Psoas muscle (tissue), 8 donors: Measurements from ENCODE around the gene CORO2B. TPM values are rescaled to one million over a fixed set of nuclear protein-coding genes. Genes with fewer than 3 reads are reported as not detected.

ENCODE experiments used
- ATAC-seq, 4 donors: fragments of 200-7000 bp; cut with Tn5 transposase; one replicate each; pipeline ENCODE4 v1.9.1; 2020; ENCODE audit warnings: moderate library complexity in 3 of 4, mild to moderate bottlenecking in 2 of 4
- DNase-seq, 2 donors: peaks; one replicate each; pipeline ENCODE4 v3.0.0-alpha.2; 2020
- H3K27ac ChIP-seq: fragments of 200-600 bp; one replicate; pipeline ENCODE4 v1.8.0; 2022
- H3K27me3 ChIP-seq, 3 donors: fragments of 200-600 bp in 1 of 3; one replicate each; pipeline versions ENCODE4 v1.6.1 to v1.8.0; 2013 to 2022; ENCODE audit warnings: low read length in 2 of 3, mild to moderate bottlenecking in 2 of 3, moderate library complexity in 1 of 3; ENCODE audit not compliant: insufficient read depth in 3 of 3
- H3K36me3 ChIP-seq, 2 donors: fragments of 200-600 bp in 1 of 2; one replicate each; pipeline versions ENCODE4 v1.6.1 to v1.8.0; 2013 to 2022; ENCODE audit warnings: low read depth in 1 of 2, mild to moderate bottlenecking in 1 of 2, moderate library complexity in 1 of 2; ENCODE audit not compliant: insufficient read depth in 1 of 2
- H3K4me1 ChIP-seq: fragments of 200-600 bp; one replicate; pipeline ENCODE4 v1.8.0; 2022
- H3K4me3 ChIP-seq: fragments of 200-600 bp; one replicate; pipeline ENCODE4 v1.8.0; 2022; ENCODE audit warnings: mild to moderate bottlenecking
- H3K9me3 ChIP-seq: fragments of 200-600 bp; one replicate; pipeline ENCODE4 v1.8.0; 2022
- CTCF ChIP-seq: fragments of 200-600 bp; IDR thresholded peaks from one replicate; pipeline ENCODE4 v1.8.0; 2022; ENCODE audit warnings: antibody characterized with exemption
- WGBS, 3 donors: extraction: QIAGEN DNeasy Blood & Tissue Kit; methylation state at CpG; one replicate each; pipeline versions ENCODE4 v1.1.6 to v1.1.7; 2013; 5-methylcytosine and 5-hydroxymethylcytosine counted together
- intact Hi-C, 2 donors: fragments of 100-400 bp; cut with DNase I; formaldehyde crosslinking; loops; one replicate each; pipeline versions ENCODE4 v1.11.0 to v1.14.2; 2022
- polyA plus RNA-seq, 3 donors: library from polyadenylated mRNA; stranded (reverse); fragments of 200-250 nt; gene quantifications; one replicate each; pipeline ENCODE4 v1.2.3, GENCODE V29; 2013
- total RNA-seq, 4 donors: library from RNA; stranded (reverse); fragmentation: NEBNext Ultra II Directional in 2 of 4; extraction: Animal tissue kit (Norgen Biotek cat#: 25700) in 2 of 4; gene quantifications; one replicate each; pipeline versions ENCODE4 v1.2.1 to v1.2.4, GENCODE V29; 2021 to 2023
- donor health status: healthy with polysubstance abuse.
- donor health status: DM: no; HTN: no; CAD: no; lungs with moderate emphysema.
- donor health status: Bipolar disorder and iron deficiency.
- donor health status: healthy.
- donor health status: DM: yes; HTN: yes; CAD: no.
- donor health status: DM: no; HTN: no; CAD: no.
- donor health status: DM: no; HTN: no; CAD: no.
- donor health status: DM: yes; HTN: yes; CAD: no.

CORO2B gene
- total and polyA plus RNA-seq, 7 donors = 1.1 to 3.2 (median 2.0) TPM

DNA sequence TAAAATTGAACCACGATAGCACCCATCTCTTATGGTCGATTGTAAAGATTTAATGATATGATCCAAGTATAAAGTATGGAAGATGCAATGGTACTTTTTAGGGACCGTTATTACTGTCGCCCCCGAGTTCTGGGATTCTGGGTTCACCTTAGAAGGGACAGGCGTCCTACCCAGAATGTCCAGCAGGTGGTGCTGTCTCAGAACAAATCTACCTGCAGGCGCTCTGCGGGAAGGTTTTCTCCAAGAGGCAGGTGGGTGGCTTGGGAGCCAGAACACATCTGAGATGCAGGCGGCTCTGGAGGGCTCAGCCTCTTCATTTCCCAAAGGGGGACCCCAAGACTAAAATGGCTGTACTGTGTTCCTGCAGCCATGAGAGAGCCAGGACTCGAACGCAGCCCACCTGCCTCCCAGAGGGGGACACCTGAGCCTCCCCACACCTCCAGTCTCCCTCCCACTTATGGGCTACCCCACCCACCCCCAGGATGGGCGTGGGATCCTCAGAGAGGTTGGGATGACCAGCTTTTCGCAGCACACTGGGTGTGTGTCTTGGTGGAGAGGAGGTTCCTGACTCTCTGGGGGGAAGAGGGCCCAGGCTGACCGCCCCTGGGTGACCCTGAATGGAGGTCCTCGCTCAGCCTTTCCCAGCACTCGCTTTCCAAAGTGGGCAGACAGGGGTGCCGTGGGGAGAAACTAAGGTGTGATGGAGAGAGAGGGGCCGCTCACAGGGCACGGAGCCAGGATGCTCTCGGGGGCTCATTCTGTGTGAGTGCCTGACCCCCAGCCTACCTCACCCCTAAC is 28.1 kb upstream of the CORO2B start:
- intact Hi-C loops = loop anchor here (2.0 to 5.0 kb wide), 4 partner anchors 122 to 374 kb away; no protein-coding TSS in a partner anchor
- H3K4me3 ChIP-seq = no peak overlapping the region
- no peaks in the 10 kb centered on the region for H3K9me3 ChIP-seq
- DNase-seq (peak; percentile 63 to 80), ATAC-seq (peak in 3 of 4 donors; percentile 46 to 76 (median 58))
- 40 to 46% (median 44%) methylated on average over 20 of the region's 20 CpGs for WGBS, 3 donors
- H3K4me1 ChIP-seq = no peaks in the 10 kb centered on the region
- no peak overlapping the region for H3K27ac ChIP-seq
- peaks cover 0 to 5% (median 0%) of the 10 kb centered on the region in 3 donors for H3K27me3 ChIP-seq
- peak; percentile 95 for TF ChIP-seq CTCF
- H3K36me3 ChIP-seq = no peaks in the 10 kb centered on the region

GRCh38 chr15:68551296-68551635 is 27.5 kb upstream of the CORO2B start:
- WGBS, 3 donors = 81 to 89% (median 86%) methylated on average over 5 of the region's 5 CpGs
- intact Hi-C loops = loop anchor here (2.0 to 5.0 kb wide), 4 partner anchors 122 to 374 kb away; no protein-coding TSS in a partner anchor

DNA sequence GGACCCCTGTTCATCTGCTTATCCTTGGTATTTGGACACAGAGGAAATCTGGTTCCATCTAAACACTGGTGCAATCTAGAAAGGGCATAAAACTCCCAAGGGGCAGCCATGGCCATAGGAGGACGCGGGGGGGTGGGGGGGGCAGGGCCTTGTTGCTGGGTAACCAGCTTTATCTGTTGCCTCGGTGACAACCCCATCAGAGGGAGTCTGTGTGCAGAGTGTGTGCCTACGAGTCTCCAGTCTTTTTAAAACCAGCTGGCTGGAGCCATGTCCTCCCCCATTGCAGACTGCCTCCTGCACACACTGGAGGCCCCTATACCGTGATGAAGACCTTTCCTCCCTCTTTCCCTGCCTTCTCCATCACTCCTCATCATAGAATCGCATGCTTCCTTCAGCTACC is 26.4 kb upstream of the CORO2B start:
- Histone ChIP-seq H3K4me3 (no peak overlapping the region), H3K27me3 (peaks cover 0 to 5% (median 0%) of the 10 kb centered on the region in 3 donors), H3K4me1 (no peaks in the 10 kb centered on the region), H3K9me3 (no peaks in the 10 kb centered on the region), H3K36me3 (no peaks in the 10 kb centered on the region), H3K27ac (no peak overlapping the region)
- DNase-seq (no peak), ATAC-seq (no peak)
- intact Hi-C loops = loop anchor here in 1 of 2 donors (5.0 kb wide), 1 partner anchor 370 kb away; no protein-coding TSS in a partner anchor
- 59 to 62% (median 62%) methylated on average over 6 of the region's 6 CpGs for WGBS, 3 donors
- no peak for TF ChIP-seq CTCF

More at GRCh38 chr15:68551296-68551635, 27.5 kb upstream of the CORO2B start:
- no peaks in the 10 kb centered on the region for H3K9me3 ChIP-seq
- no peaks in the 10 kb centered on the region for H3K4me1 ChIP-seq
- H3K27ac ChIP-seq = no peak overlapping the region
- H3K36me3 ChIP-seq = no peaks in the 10 kb centered on the region
- DNase-seq = no peak
- H3K27me3 ChIP-seq = peaks cover 0 to 5% (median 0%) of the 10 kb centered on the region in 3 donors
- TF ChIP-seq CTCF = no peak
- H3K4me3 ChIP-seq = no peak overlapping the region
- no peak for ATAC-seq

- H3K27ac ChIP-seq = no peak overlapping the region
- DNase-seq = no peak
- no peaks in the 10 kb centered on the region for H3K9me3 ChIP-seq
- H3K4me1 ChIP-seq = no peaks in the 10 kb centered on the region
- 25 to 37% (median 33%) methylated on average over 6 of the region's 6 CpGs for WGBS, 3 donors
- H3K36me3 ChIP-seq = no peaks in the 10 kb centered on the region
- no peak for TF ChIP-seq CTCF
- no peak overlapping the region for H3K4me3 ChIP-seq
- no peak for ATAC-seq
- intact Hi-C loops = loop anchor here in 1 of 2 donors (5.0 kb wide), 1 partner anchor 370 kb away; no protein-coding TSS in a partner anchor
- peaks cover 0 to 5% (median 0%) of the 10 kb centered on the region in 3 donors for H3K27me3 ChIP-seq
These were observed 26.0 kb upstream of the CORO2B start for GRCh38 chr15:68552773-68553172.
